GM12864 (cell line): ENCODE results near the gene MACROH2A1.

Source experiments
- DNase-seq: peaks from one replicate; pipeline ENCODE4 v3.0.0-alpha.2; 2011; ENCODE audit warnings: low read depth
- H3K4me3 ChIP-seq: 2 replicates; pipeline ENCODE4 v1.5.1; 2011; ENCODE audit warnings: mild to moderate bottlenecking, low read depth, low read length, control low read depth
- CTCF ChIP-seq: IDR thresholded peaks from 2 replicates; pipeline ENCODE4 v1.5.1; 2011; ENCODE audit warnings: low read depth, mild to moderate bottlenecking, moderate library complexity, low read length, control low read depth, inconsistent platforms; ENCODE audit errors: missing control alignments

The MACROH2A1 gene

DNA sequence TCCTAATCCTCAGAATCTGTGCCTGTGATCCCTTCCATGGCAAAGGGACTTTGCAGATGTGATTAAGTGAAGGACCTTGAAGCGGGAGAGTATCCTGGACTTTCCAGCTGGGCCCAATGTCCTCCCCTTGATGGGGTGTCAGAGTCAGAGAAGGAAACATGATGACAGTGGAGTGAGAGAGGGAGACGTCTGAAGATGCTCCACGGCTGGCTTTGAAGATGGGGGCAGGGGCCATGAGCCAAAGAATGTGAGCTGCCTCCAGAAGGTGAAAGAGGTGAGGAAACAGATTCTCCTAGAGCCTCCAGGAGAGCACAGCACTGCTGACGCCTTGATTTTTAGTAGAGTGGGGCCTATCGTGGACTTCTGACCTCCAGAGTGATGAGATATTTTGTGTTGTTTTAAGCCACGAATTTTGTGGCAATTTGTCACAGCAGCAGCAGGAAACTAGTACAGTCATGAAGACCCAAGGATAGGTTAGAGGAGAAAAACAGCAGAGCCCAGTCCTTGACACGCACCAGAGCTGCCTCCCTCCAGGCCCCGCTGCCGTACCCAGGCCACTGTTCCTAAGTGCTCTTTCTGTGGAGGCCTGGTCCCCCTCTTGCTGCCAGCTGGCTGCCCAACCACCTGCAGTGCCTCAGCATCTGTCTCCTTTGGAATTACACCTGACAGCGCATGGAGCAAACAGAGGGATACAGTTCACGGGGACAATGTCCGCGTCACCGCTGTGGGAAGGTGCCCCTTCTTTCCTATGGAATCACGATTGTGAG lies 78.1 kb downstream of the MACROH2A1 start:
- no peak for TF ChIP-seq CTCF
- H3K4me3 ChIP-seq = no peak overlapping the region
- DNase-seq = no peak

GRCh38 chr5:135319928-135320606 lies 79.0 kb downstream of the MACROH2A1 start:
- no peak for TF ChIP-seq CTCF

GRCh38 chr5:135319458-135319857 lies 79.6 kb downstream of the MACROH2A1 start:
- H3K4me3 ChIP-seq = no peak overlapping the region
- TF ChIP-seq CTCF = no peak
- no peak for DNase-seq

More at GRCh38 chr5:135319928-135320606, 79.0 kb downstream of the MACROH2A1 start:
- no peak for DNase-seq
- no peak overlapping the region for H3K4me3 ChIP-seq

DNA sequence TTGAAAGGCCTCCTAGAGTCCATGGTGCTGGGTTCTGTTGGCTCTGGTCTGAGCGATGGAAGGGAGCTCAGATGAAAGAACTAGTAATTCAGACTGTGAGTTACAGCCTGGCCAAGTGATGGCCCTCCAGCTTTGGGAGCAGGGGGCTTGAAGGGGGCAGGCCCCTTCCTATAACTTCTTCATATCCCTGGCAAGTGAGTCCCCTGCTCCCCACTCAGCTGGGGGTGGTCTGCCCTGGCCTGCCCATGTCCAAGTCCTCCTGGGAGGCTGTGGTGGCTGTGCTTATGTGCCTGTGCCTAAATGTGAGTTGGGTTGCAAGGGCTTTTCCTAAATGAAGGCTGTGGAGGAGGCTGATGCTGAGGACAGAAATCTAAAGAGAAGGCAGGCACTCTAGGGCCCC lies 80.1 kb downstream of the MACROH2A1 start:
- no peak for TF ChIP-seq CTCF
- H3K4me3 ChIP-seq = no peak overlapping the region
- no peak for DNase-seq

DNA sequence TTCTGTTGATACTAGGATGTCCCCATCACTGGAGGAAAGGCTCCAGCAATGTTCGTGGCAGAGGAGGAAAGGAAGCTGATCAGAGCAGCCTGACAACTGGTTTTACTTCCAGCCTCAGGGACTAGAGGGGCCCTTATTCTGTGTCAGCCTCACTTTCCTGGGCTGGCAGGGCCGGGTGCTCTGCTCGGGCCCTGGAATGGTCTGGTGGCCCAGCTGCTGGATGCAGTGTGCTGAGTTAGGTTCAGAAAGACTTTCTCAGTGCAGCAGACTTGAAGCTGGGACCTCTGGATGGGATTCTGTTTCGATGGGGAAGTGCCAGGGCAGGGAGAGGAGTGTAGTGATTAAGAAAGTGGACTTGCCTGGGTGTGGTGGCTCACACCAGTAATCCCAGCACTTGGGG lies 81.0 kb downstream of the MACROH2A1 start:
- H3K4me3 ChIP-seq = no peak overlapping the region
- DNase-seq = no peak
- no peak for TF ChIP-seq CTCF

GRCh38 chr5:135317286-135317685 lies 81.7 kb downstream of the MACROH2A1 start:
- no peak for DNase-seq
- H3K4me3 ChIP-seq = no peak overlapping the region
- TF ChIP-seq CTCF = no peak
